HEK293 (cell line): ENCODE data around the gene NUCKS1.
A peak's percentile ranks its signal among the peaks of the same experiment; 100 is the strongest.

Source experiments
- CTCF ChIA-PET: fragments of 350-600 bp; formaldehyde crosslinking; extraction: SDS; loops from one replicate; lab custom pipeline; 2021; ENCODE audit warnings: antibody characterized with exemption; lab: Yijun Ruan, JAX
- POLR2A ChIA-PET: fragments of 300-600 bp; formaldehyde crosslinking; extraction: SDS; loops from one replicate; lab custom pipeline; 2020; ENCODE audit warnings: antibody characterized with exemption, inconsistent platforms; lab: Yijun Ruan, JAX
- H3K27ac ChIP-seq: fragments of 200-500 bp; sonication (Bioruptor generic); 2 replicates; pipeline ENCODE4 v1.5.1; 2014; ENCODE audit warnings: low read depth, low read length, control low read depth, inconsistent platforms; ENCODE audit errors: extremely low read depth
- H3K36me3 ChIP-seq, 2 experiments: fragments of 200-500 bp in 1 of 2; sonication (Bioruptor generic) in 1 of 2; 1 replicate in 1 of 2; 2 replicates in 1 of 2; pipeline ENCODE4 v1.5.1; 2014 to 2017; ENCODE audit warnings: inconsistent platforms in 2 of 2, low read length in 2 of 2; ENCODE audit not compliant: control insufficient read depth in 2 of 2, insufficient read depth in 1 of 2
- H3K4me1 ChIP-seq: fragments of 200-500 bp; sonication (Bioruptor generic); 2 replicates; pipeline ENCODE4 v1.5.1; 2014; ENCODE audit warnings: mild to moderate bottlenecking, low read length, inconsistent platforms; ENCODE audit not compliant: control insufficient read depth, insufficient read depth
- H3K4me3 ChIP-seq: 2 replicates; pipeline ENCODE4 v1.5.1; 2011; ENCODE audit warnings: low read depth, mild to moderate bottlenecking, control low read depth, low read length, moderate library complexity
- H3K9me3 ChIP-seq: fragments of 200-500 bp; sonication (Bioruptor generic); 2 replicates; pipeline ENCODE4 v1.5.1; 2014; ENCODE audit warnings: low read depth, low read length, inconsistent platforms; ENCODE audit not compliant: control insufficient read depth, insufficient read depth
- FEZF1 ChIP-seq: fragments of 450-650 bp; formaldehyde crosslinking; IDR thresholded peaks from 2 replicates; pipeline ENCODE4 v1.5.1; 2016; ENCODE audit warnings: missing biosample characterization, missing genetic modification characterization
- IKZF3 ChIP-seq: fragments of 450-650 bp; IDR thresholded peaks from 2 replicates; pipeline ENCODE4 v1.5.0; 2018; ENCODE audit warnings: missing biosample characterization, mild to moderate bottlenecking, missing genetic modification characterization, moderate library complexity
- OVOL3 ChIP-seq: fragments of 450-650 bp; formaldehyde crosslinking; IDR thresholded peaks from 2 replicates; pipeline ENCODE4 v1.5.1; 2016; ENCODE audit warnings: missing biosample characterization, missing genetic modification characterization
- PBX3 ChIP-seq: sonication (generic); formaldehyde crosslinking; IDR thresholded peaks from 2 replicates; pipeline ENCODE4 v1.8.1; 2022; ENCODE audit warnings: mild to moderate bottlenecking, moderate library complexity, missing genetic modification reagents
- SCRT1 ChIP-seq: fragments of 450-650 bp; formaldehyde crosslinking; IDR thresholded peaks from 2 replicates; pipeline ENCODE4 v1.5.1; 2016; ENCODE audit warnings: missing biosample characterization, missing genetic modification characterization, borderline replicate concordance
- SP2 ChIP-seq: fragments of 450-650 bp; formaldehyde crosslinking; IDR thresholded peaks from 2 replicates; pipeline ENCODE4 v1.5.1; 2016; ENCODE audit warnings: missing biosample characterization, missing genetic modification characterization
- SP7 ChIP-seq: fragments of 450-650 bp; formaldehyde crosslinking; IDR thresholded peaks from 2 replicates; pipeline ENCODE4 v1.5.1; 2016; ENCODE audit warnings: missing biosample characterization, missing genetic modification characterization
- ZBTB21 ChIP-seq: fragments of 450-650 bp; formaldehyde crosslinking; IDR thresholded peaks from 2 replicates; pipeline ENCODE4 v1.5.1; 2017; ENCODE audit warnings: missing biosample characterization, missing genetic modification characterization
- ZFP41 ChIP-seq: fragments of 450-650 bp; formaldehyde crosslinking; IDR thresholded peaks from 2 replicates; pipeline ENCODE4 v1.5.1; 2016; ENCODE audit warnings: missing biosample characterization, missing genetic modification characterization, borderline replicate concordance
- ZNF10 ChIP-seq: fragments of 450-650 bp; formaldehyde crosslinking; IDR thresholded peaks from 2 replicates; pipeline ENCODE4 v1.5.1; 2017; ENCODE audit warnings: missing biosample characterization, missing genetic modification characterization
- ZNF114 ChIP-seq: fragments of 450-650 bp; formaldehyde crosslinking; IDR thresholded peaks from 2 replicates; pipeline ENCODE4 v1.5.0; 2017; ENCODE audit warnings: missing biosample characterization, missing genetic modification characterization
- ZNF133 ChIP-seq: fragments of 450-650 bp; formaldehyde crosslinking; IDR thresholded peaks from 2 replicates; pipeline ENCODE4 v1.5.1; 2016; ENCODE audit warnings: missing biosample characterization, missing genetic modification characterization
- ZNF155 ChIP-seq: fragments of 450-650 bp; formaldehyde crosslinking; IDR thresholded peaks from 2 replicates; pipeline ENCODE4 v1.5.1; 2016; ENCODE audit warnings: missing biosample characterization, missing genetic modification characterization
- ZNF169 ChIP-seq: fragments of 450-650 bp; formaldehyde crosslinking; IDR thresholded peaks from 2 replicates; pipeline ENCODE4 v1.5.1; 2016; ENCODE audit warnings: missing biosample characterization, missing genetic modification characterization
- ZNF37A ChIP-seq: fragments of 450-650 bp; IDR thresholded peaks from 2 replicates; pipeline ENCODE4 v1.5.1; 2018; ENCODE audit warnings: missing biosample characterization, missing genetic modification characterization
- ZNF433 ChIP-seq: fragments of 450-650 bp; formaldehyde crosslinking; IDR thresholded peaks from 2 replicates; pipeline ENCODE4 v1.5.1; 2016; ENCODE audit warnings: missing biosample characterization, missing genetic modification characterization, low read depth
- ZNF501 ChIP-seq: fragments of 450-650 bp; formaldehyde crosslinking; IDR thresholded peaks from 2 replicates; pipeline ENCODE4 v1.5.1; 2016; ENCODE audit warnings: missing biosample characterization, missing genetic modification characterization
- ZNF530 ChIP-seq: fragments of 450-650 bp; formaldehyde crosslinking; IDR thresholded peaks from 2 replicates; pipeline ENCODE4 v1.5.1; 2016; ENCODE audit warnings: low read depth, missing biosample characterization, missing genetic modification characterization
- ZNF585B ChIP-seq: fragments of 450-650 bp; formaldehyde crosslinking; IDR thresholded peaks from 2 replicates; pipeline ENCODE4 v1.5.1; 2016; ENCODE audit warnings: missing biosample characterization, missing genetic modification characterization
- ZNF610 ChIP-seq: fragments of 450-650 bp; formaldehyde crosslinking; IDR thresholded peaks from 2 replicates; pipeline ENCODE4 v1.5.1; 2016; ENCODE audit warnings: missing biosample characterization, missing genetic modification characterization, borderline replicate concordance
- ZNF660 ChIP-seq: fragments of 450-650 bp; IDR thresholded peaks from 2 replicates; pipeline ENCODE4 v1.5.1; 2018; ENCODE audit warnings: missing biosample characterization, mild to moderate bottlenecking, missing genetic modification characterization
- ZNF747 ChIP-seq: fragments of 450-650 bp; formaldehyde crosslinking; IDR thresholded peaks from 2 replicates; pipeline ENCODE4 v1.5.1; 2016; ENCODE audit warnings: missing biosample characterization, missing genetic modification characterization
- ZNF776 ChIP-seq: fragments of 450-650 bp; formaldehyde crosslinking; IDR thresholded peaks from 2 replicates; pipeline ENCODE4 v1.5.0; 2017; ENCODE audit warnings: missing biosample characterization, missing genetic modification characterization, borderline replicate concordance
- ZNF791 ChIP-seq: fragments of 450-650 bp; formaldehyde crosslinking; IDR thresholded peaks from 2 replicates; pipeline ENCODE4 v1.5.1; 2016; ENCODE audit warnings: missing biosample characterization, missing genetic modification characterization
- ZNF843 ChIP-seq: fragments of 450-650 bp; formaldehyde crosslinking; IDR thresholded peaks from 2 replicates; pipeline ENCODE4 v1.5.1; 2016; ENCODE audit warnings: missing biosample characterization, missing genetic modification characterization
- ZSCAN30 ChIP-seq: fragments of 450-650 bp; IDR thresholded peaks from 2 replicates; pipeline ENCODE4 v1.5.1; 2018; ENCODE audit warnings: missing biosample characterization, mild to moderate bottlenecking, missing genetic modification characterization, moderate library complexity
- TF ChIP-seq, protein P1 (sequence below): fragments of 450-650 bp; formaldehyde crosslinking; IDR thresholded peaks from 2 replicates; pipeline ENCODE4 v1.5.1; 2017; ENCODE audit warnings: missing biosample characterization, missing genetic modification characterization
- TF ChIP-seq, protein P2 (sequence below): fragments of 450-650 bp; formaldehyde crosslinking; IDR thresholded peaks from 2 replicates; pipeline ENCODE4 v1.5.1; 2017; ENCODE audit warnings: missing biosample characterization, missing genetic modification characterization
- TF ChIP-seq, protein P3 (sequence below): fragments of 450-650 bp; formaldehyde crosslinking; IDR thresholded peaks from 2 replicates; pipeline ENCODE4 v1.5.1; 2016; ENCODE audit warnings: missing biosample characterization, missing genetic modification characterization
- TF ChIP-seq, protein P4 (sequence below): fragments of 450-650 bp; formaldehyde crosslinking; IDR thresholded peaks from 2 replicates; pipeline ENCODE4 v1.5.1; 2016; ENCODE audit warnings: missing biosample characterization, missing genetic modification characterization

NUCKS1 gene

DNA sequence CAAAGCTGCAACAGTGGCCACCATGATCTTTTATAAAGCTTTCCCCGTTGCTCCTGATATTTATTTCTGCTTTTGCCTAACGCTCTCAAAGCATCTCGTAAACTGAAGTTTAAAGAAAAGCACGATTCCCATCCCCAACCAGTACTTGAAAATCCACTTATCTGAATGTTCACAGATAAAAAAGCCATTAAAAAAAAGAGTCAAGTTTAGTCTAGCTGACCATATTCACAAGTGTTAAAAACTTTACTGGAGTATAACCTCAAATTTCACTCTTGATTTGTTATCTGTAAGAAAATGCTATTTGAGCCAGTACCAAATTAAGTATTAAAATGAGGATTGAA is 35.1 kb downstream of the NUCKS1 start:
- POLR2A ChIA-PET: no interaction called here
- no peak overlapping the region for H3K27ac ChIP-seq
- CTCF ChIA-PET: interaction anchor here (0.5 to 10.0 kb wide), 7 partner anchors 9 to 191 kb away, joined by 3 to 359 read pairs (median 6); no protein-coding TSS in a partner anchor
- no peaks in the 10 kb centered on the region for H3K9me3 ChIP-seq
- H3K4me1 ChIP-seq: peaks cover 7% of the 10 kb centered on the region
- peaks cover 39 to 73% of the 10 kb centered on the region in 2 experiments for H3K36me3 ChIP-seq
- H3K4me3 ChIP-seq: no peak overlapping the region
- no peak for TF ChIP-seq SP7 (tag by site-specific recombination)
- TF ChIP-seq ZNF133: no peak
- TF ChIP-seq SP2: no peak
- 0 out of 2 replicates have a peak, but pooled peaks have one; percentile 23 for TF ChIP-seq SCRT1 (tag by site-specific recombination)
- no peak for TF ChIP-seq ZNF776 (tag by site-specific recombination)
- no peak for TF ChIP-seq PBX3 (CRISPR knock-in tag)
- TF ChIP-seq ZNF114 (tag by site-specific recombination): no peak
- no peak for TF ChIP-seq ZNF660 (tag by site-specific recombination)
- no peak for TF ChIP-seq ZNF501 (tag by site-specific recombination)
- no peak for TF ChIP-seq ZNF791 (tag by site-specific recombination)
- no peak for TF ChIP-seq ZBTB21 (tag by site-specific recombination)
- TF ChIP-seq FEZF1 (tag by site-specific recombination): peak; percentile 48; the same call in 1 of the 2 replicates
- peak; percentile 41; the same call in 1 of the 2 replicates for TF ChIP-seq OVOL3 (tag by site-specific recombination)
- TF ChIP-seq ZNF10: no peak
- TF ChIP-seq, protein P1, sequence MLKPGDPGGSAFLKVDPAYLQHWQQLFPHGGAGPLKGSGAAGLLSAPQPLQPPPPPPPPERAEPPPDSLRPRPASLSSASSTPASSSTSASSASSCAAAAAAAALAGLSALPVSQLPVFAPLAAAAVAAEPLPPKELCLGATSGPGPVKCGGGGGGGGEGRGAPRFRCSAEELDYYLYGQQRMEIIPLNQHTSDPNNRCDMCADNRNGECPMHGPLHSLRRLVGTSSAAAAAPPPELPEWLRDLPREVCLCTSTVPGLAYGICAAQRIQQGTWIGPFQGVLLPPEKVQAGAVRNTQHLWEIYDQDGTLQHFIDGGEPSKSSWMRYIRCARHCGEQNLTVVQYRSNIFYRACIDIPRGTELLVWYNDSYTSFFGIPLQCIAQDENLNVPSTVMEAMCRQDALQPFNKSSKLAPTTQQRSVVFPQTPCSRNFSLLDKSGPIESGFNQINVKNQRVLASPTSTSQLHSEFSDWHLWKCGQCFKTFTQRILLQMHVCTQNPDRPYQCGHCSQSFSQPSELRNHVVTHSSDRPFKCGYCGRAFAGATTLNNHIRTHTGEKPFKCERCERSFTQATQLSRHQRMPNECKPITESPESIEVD (tag by site-specific recombination): peak; percentile 95
- no peak for TF ChIP-seq ZNF610 (tag by site-specific recombination)
- no peak for TF ChIP-seq ZFP41 (tag by site-specific recombination)
- no peak for TF ChIP-seq ZNF37A
- no peak for TF ChIP-seq ZNF433 (tag by site-specific recombination)
- TF ChIP-seq, protein P2, sequence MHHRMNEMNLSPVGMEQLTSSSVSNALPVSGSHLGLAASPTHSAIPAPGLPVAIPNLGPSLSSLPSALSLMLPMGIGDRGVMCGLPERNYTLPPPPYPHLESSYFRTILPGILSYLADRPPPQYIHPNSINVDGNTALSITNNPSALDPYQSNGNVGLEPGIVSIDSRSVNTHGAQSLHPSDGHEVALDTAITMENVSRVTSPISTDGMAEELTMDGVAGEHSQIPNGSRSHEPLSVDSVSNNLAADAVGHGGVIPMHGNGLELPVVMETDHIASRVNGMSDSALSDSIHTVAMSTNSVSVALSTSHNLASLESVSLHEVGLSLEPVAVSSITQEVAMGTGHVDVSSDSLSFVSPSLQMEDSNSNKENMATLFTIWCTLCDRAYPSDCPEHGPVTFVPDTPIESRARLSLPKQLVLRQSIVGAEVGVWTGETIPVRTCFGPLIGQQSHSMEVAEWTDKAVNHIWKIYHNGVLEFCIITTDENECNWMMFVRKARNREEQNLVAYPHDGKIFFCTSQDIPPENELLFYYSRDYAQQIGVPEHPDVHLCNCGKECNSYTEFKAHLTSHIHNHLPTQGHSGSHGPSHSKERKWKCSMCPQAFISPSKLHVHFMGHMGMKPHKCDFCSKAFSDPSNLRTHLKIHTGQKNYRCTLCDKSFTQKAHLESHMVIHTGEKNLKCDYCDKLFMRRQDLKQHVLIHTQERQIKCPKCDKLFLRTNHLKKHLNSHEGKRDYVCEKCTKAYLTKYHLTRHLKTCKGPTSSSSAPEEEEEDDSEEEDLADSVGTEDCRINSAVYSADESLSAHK (tag by site-specific recombination): no peak
- TF ChIP-seq ZNF843 (tag by site-specific recombination): peak; percentile 18; the same call in 1 of the 2 replicates
- TF ChIP-seq, protein P3, sequence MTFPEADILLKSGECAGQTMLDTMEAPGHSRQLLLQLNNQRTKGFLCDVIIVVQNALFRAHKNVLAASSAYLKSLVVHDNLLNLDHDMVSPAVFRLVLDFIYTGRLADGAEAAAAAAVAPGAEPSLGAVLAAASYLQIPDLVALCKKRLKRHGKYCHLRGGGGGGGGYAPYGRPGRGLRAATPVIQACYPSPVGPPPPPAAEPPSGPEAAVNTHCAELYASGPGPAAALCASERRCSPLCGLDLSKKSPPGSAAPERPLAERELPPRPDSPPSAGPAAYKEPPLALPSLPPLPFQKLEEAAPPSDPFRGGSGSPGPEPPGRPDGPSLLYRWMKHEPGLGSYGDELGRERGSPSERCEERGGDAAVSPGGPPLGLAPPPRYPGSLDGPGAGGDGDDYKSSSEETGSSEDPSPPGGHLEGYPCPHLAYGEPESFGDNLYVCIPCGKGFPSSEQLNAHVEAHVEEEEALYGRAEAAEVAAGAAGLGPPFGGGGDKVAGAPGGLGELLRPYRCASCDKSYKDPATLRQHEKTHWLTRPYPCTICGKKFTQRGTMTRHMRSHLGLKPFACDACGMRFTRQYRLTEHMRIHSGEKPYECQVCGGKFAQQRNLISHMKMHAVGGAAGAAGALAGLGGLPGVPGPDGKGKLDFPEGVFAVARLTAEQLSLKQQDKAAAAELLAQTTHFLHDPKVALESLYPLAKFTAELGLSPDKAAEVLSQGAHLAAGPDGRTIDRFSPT (tag by site-specific recombination): no peak
- peak; percentile 77 for TF ChIP-seq IKZF3
- TF ChIP-seq ZNF747 (tag by site-specific recombination): no peak
- TF ChIP-seq ZSCAN30 (tag by site-specific recombination): 0 out of 2 replicates have a peak, but pooled peaks have one; percentile 46
- no peak for TF ChIP-seq ZNF169 (tag by site-specific recombination)
- TF ChIP-seq ZNF585B (tag by site-specific recombination): no peak
- no peak for TF ChIP-seq ZNF530 (tag by site-specific recombination)
- TF ChIP-seq ZNF155 (tag by site-specific recombination): no peak
- TF ChIP-seq, protein P4, sequence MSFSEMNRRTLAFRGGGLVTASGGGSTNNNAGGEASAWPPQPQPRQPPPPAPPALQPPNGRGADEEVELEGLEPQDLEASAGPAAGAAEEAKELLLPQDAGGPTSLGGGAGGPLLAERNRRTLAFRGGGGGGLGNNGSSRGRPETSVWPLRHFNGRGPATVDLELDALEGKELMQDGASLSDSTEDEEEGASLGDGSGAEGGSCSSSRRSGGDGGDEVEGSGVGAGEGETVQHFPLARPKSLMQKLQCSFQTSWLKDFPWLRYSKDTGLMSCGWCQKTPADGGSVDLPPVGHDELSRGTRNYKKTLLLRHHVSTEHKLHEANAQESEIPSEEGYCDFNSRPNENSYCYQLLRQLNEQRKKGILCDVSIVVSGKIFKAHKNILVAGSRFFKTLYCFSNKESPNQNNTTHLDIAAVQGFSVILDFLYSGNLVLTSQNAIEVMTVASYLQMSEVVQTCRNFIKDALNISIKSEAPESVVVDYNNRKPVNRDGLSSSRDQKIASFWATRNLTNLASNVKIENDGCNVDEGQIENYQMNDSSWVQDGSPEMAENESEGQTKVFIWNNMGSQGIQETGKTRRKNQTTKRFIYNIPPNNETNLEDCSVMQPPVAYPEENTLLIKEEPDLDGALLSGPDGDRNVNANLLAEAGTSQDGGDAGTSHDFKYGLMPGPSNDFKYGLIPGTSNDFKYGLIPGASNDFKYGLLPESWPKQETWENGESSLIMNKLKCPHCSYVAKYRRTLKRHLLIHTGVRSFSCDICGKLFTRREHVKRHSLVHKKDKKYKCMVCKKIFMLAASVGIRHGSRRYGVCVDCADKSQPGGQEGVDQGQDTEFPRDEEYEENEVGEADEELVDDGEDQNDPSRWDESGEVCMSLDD (tag by site-specific recombination): no peak
